ENCODE measurements around the gene IRS2.

Gene IRS2

GRCh38 chr13:109819874-109820273 lies 33.5 kb upstream of the IRS2 start:
- ChIA-PET CTCF (no interaction called here), POLR2A (no interaction called here)
- DNase-seq (ENCODE audit: extremely low spot score): no peak
- no peak for TF ChIP-seq CTCF (IDR thresholded peaks at IDR 0.05; ENCODE audit: control extremely low read depth, extremely low read depth, low read depth, missing control alignments)

- ChIA-PET POLR2A (no interaction called here), CTCF (no interaction called here)
- no peak for DNase-seq (ENCODE audit: extremely low spot score)
- no peak for TF ChIP-seq CTCF (IDR thresholded peaks at IDR 0.05; ENCODE audit: control extremely low read depth, extremely low read depth, low read depth, missing control alignments)
Observed at GRCh38 chr13:109818886-109819285, 32.5 kb upstream of the IRS2 start.

- ChIA-PET CTCF (no interaction called here), POLR2A (no interaction called here)
- no peak for DNase-seq (ENCODE audit: extremely low spot score)
- no peak for TF ChIP-seq CTCF (IDR thresholded peaks at IDR 0.05; ENCODE audit: control extremely low read depth, extremely low read depth, low read depth, missing control alignments)
Observed at GRCh38 chr13:109817591-109818535, 31.5 kb upstream of the IRS2 start.

- POLR2A ChIA-PET: no interaction called here
- DNase-seq (ENCODE audit: extremely low spot score): no peak
- no peak for TF ChIP-seq CTCF (IDR thresholded peaks at IDR 0.05; ENCODE audit: control extremely low read depth, extremely low read depth, low read depth, missing control alignments)
- CTCF ChIA-PET: interaction anchor here (1.4 kb wide), 1 partner anchor 11 kb away, joined by 3 read pairs; no protein-coding TSS in a partner anchor
Observed at GRCh38 chr13:109816808-109817203, 30.4 kb upstream of the IRS2 start.

GRCh38 chr13:109816112-109816807 lies 29.9 kb upstream of the IRS2 start:
- ChIA-PET CTCF (interaction anchor here (1.4 kb wide), 1 partner anchor 11 kb away, joined by 3 read pairs; no protein-coding TSS in a partner anchor), POLR2A (no interaction called here)
- no peak for DNase-seq (ENCODE audit: extremely low spot score)
- no peak for TF ChIP-seq CTCF (IDR thresholded peaks at IDR 0.05; ENCODE audit: control extremely low read depth, extremely low read depth, low read depth, missing control alignments)

GRCh38 chr13:109815651-109816050 lies 29.3 kb upstream of the IRS2 start:
- POLR2A ChIA-PET: no interaction called here
- CTCF ChIA-PET: interaction anchor here (1.4 kb wide), 1 partner anchor 12 kb away, joined by 3 read pairs; no protein-coding TSS in a partner anchor
- TF ChIP-seq CTCF (IDR thresholded peaks at IDR 0.05; ENCODE audit: control extremely low read depth, extremely low read depth, low read depth, missing control alignments): no peak
- DNase-seq (ENCODE audit: extremely low spot score): no peak
